C4-2B (cell line): Measurements from ENCODE around the gene HPCAL1.

ENCODE experiments used
- ZFX ChIP-seq: fragments of 450-650 bp; IDR thresholded peaks from 2 replicates; pipeline ENCODE4 v1.6.1; 2017
- TF ChIP-seq, protein P1 (sequence below): fragments of 450-650 bp; conservative IDR thresholded peaks from 2 replicates; pipeline ENCODE4 v1.5.1; 2017; ENCODE audit warnings: mild to moderate bottlenecking

DNA sequence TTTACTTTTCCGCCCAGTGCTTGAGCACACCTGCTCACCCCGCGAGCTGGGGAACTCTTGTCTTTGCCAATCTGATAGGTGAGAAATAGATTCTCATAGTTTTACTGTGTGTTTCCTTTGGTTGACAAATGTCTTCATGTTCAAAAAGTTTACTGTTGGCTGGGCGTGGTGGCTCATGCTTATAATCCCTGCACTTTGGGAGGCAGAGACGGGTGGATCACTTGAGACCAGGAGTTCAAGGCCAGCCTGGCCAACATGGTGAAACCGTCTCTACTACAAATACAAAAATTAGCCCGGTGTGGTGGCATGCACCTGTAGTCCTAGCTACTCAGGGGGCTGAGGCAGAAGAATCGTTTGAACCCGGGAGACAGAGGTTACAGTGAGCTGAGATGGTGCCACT is 135.1 kb downstream of the HPCAL1 start:
- TF ChIP-seq, protein P1, sequence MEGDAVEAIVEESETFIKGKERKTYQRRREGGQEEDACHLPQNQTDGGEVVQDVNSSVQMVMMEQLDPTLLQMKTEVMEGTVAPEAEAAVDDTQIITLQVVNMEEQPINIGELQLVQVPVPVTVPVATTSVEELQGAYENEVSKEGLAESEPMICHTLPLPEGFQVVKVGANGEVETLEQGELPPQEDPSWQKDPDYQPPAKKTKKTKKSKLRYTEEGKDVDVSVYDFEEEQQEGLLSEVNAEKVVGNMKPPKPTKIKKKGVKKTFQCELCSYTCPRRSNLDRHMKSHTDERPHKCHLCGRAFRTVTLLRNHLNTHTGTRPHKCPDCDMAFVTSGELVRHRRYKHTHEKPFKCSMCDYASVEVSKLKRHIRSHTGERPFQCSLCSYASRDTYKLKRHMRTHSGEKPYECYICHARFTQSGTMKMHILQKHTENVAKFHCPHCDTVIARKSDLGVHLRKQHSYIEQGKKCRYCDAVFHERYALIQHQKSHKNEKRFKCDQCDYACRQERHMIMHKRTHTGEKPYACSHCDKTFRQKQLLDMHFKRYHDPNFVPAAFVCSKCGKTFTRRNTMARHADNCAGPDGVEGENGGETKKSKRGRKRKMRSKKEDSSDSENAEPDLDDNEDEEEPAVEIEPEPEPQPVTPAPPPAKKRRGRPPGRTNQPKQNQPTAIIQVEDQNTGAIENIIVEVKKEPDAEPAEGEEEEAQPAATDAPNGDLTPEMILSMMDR, result no peak
- no peak for TF ChIP-seq ZFX
